RKO (cell line): ENCODE measurements around the gene COG8.

Source experiments
- DNase-seq: peaks from one replicate; pipeline ENCODE4 v3.0.0-alpha.2; 2016; ENCODE audit warnings: low spot score

Gene COG8

GRCh38 chr16:69345923-69346322, 6.6 kb upstream of the COG8 start:
- DNase-seq = no peak

GRCh38 chr16:69344171-69344570, 4.8 kb upstream of the COG8 start:
- DNase-seq = no peak

- DNase-seq = no peak
These were observed 806 bp upstream of the COG8 start for GRCh38 chr16:69340095-69340644.

GRCh38 chr16:69338557-69339288, 641 bp downstream of the COG8 start:
- DNase-seq = no peak

GRCh38 chr16:69334696-69335095, 4.7 kb downstream of the COG8 start:
- DNase-seq = no peak

- DNase-seq = peak; percentile 94
These were observed 8.9 kb downstream of the COG8 start, which contains the start of gene PDF for GRCh38 chr16:69330286-69331109. TSS of gene PDF (minus strand) at chr16:69330588. CDS start at chr16:69330570, 18 bp downstream.

- peak; percentile 39 for DNase-seq
These were observed 9.7 kb downstream of the COG8 start for GRCh38 chr16:69329369-69330285.

- DNase-seq = peak; percentile 87
These were observed 10.5 kb downstream of the COG8 start for GRCh38 chr16:69328854-69329316.

- DNase-seq = no peak
These were observed 11.6 kb downstream of the COG8 start for GRCh38 chr16:69327585-69328310.

GRCh38 chr16:69326172-69326873, 13.0 kb downstream of the COG8 start:
- DNase-seq = no peak

- no peak for DNase-seq
These were observed 13.6 kb downstream of the COG8 start for GRCh38 chr16:69325784-69326171.

- DNase-seq = no peak
These were observed 14.6 kb downstream of the COG8 start for GRCh38 chr16:69324585-69325253.

GRCh38 chr16:69324013-69324531, 15.3 kb downstream of the COG8 start:
- no peak for DNase-seq

GRCh38 chr16:69323415-69323814, 15.9 kb downstream of the COG8 start:
- DNase-seq = no peak

- DNase-seq = no peak
These were observed 17.0 kb downstream of the COG8 start for GRCh38 chr16:69322343-69322742.

GRCh38 chr16:69321080-69321479, 18.3 kb downstream of the COG8 start:
- DNase-seq = no peak

GRCh38 chr16:69320740-69321073, 18.7 kb downstream of the COG8 start:
- DNase-seq = no peak

- DNase-seq = no peak
These were observed 19.3 kb downstream of the COG8 start for GRCh38 chr16:69319826-69320739.

- DNase-seq = no peak
These were observed 20.0 kb downstream of the COG8 start for GRCh38 chr16:69319381-69319780.
